ENCODE results near the gene FAM174B.
"Not testable (repeated sequence)": the region's sequence is repeated elsewhere in the genome, so short reads cannot be mapped to it uniquely, and the experiment has no call there.

The FAM174B gene

GRCh38 chr15:92617549-92618520 is 37.7 kb downstream of the FAM174B start:
- DNase-seq (ENCODE audit: low read depth), result no peak

- no peak for DNase-seq (ENCODE audit: low read depth)
Observed at GRCh38 chr15:92616621-92617548, 38.7 kb downstream of the FAM174B start.

- no peak for DNase-seq (ENCODE audit: low read depth)
Observed at GRCh38 chr15:92614791-92615785, 40.5 kb downstream of the FAM174B start.

DNA sequence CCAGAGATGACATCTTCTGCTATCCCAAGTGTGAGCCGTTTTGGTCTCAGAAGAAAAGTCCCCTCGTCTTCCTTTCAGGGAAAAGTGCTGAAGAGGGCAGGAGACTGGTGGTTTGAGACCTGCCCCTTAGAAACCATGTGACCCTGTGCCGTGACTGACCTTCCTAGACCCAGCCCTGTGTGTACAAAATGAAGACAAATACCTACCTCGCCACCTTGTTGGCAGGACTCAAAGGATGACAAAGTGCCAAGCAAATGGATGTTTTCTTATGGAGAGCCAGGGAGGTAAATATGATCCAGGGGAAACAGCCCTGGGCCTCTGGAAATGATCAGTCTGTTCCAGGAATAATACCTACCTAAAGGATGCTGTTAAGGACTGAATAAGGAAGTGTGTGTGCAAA is 41.3 kb downstream of the FAM174B start:
- DNase-seq (ENCODE audit: low read depth), result no peak

DNA sequence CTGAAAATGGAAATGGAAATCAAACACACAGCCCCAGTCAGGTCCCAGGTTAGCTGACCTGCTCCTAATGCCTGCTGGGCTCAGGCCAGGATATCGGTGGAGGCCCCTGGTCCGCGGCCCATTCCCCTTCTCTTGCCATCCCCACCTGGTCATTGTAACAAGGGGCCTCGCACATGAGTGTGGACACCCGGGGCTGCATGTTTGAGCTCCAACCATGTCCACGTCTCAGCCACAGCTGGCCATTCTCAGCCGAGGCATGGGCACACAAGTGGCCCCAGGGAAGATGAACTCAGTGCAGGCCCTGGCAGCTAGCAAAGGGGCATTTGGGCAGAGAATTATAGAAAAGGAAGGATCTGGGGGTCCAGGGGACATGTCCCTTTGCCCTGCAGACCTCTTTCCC is 41.7 kb downstream of the FAM174B start:
- DNase-seq (ENCODE audit: low read depth), result no peak

DNA sequence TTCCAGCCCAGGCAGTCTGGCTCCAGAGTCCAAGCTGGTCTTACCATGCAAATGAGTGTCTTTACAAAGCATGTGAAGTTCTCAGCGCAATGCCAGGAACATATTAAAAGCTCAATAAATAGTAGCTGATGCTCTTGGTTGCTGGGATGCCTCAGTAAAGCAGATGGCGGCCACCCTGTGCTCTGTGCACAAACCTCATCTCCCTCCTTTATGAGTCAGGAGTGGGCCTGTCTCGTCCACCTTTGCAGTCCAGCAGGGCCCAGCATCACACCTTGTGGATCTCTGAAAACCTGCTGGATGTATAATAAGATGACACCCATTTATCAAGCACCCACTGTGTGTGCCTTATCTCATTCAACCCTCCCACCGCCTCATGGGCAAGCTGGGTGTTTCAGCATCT is 42.7 kb downstream of the FAM174B start:
- no peak for DNase-seq (ENCODE audit: low read depth)

GRCh38 chr15:92611995-92612745 is 43.4 kb downstream of the FAM174B start:
- no peak for DNase-seq (ENCODE audit: low read depth)

GRCh38 chr15:92611150-92611549 is 44.4 kb downstream of the FAM174B start:
- no peak for DNase-seq (ENCODE audit: low read depth)

- DNase-seq (ENCODE audit: low read depth), result no peak
Observed at GRCh38 chr15:92610101-92610520, 45.5 kb downstream of the FAM174B start.

GRCh38 chr15:92608866-92609700 is 46.5 kb downstream of the FAM174B start:
- DNase-seq (ENCODE audit: low read depth), result no peak

GRCh38 chr15:92606836-92607150 is 48.8 kb downstream of the FAM174B start:
- not testable (repeated sequence) for DNase-seq (ENCODE audit: low read depth)

DNA sequence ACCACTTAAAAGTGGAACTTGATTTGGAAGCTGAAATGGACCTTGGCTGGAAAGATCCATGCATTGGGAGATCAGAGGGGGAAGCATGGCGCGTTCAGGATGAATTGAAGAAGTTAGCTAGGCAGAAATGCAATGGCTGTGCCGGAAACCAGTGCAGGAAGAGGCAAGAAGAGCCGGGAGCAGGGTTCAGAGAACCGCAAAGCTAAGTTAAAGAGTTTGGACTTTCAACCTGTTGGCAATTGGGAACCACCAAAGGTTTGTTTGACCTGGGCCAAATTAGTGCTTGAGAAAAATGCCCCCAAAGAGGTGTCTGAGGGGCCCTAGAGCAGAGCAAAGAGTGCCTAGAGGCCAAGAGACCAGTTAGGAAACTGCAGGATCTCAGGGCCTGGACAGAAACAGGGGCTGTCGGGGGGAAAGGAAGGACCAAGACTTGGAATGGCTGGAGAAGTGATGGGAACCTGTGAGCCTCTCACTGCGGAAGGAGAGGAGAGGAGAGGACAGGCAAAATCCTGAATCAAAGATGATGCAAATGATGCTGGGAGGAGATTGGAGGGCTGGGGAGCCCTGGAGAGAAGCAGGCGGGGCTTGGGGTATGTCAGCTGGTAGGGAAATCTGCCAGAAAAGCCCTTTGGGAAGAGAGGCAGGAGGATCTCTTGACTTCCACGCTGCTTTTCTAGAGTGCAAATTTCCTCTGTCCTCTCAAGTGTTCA is 49.3 kb downstream of the FAM174B start:
- no peak for DNase-seq (ENCODE audit: low read depth)

DNA sequence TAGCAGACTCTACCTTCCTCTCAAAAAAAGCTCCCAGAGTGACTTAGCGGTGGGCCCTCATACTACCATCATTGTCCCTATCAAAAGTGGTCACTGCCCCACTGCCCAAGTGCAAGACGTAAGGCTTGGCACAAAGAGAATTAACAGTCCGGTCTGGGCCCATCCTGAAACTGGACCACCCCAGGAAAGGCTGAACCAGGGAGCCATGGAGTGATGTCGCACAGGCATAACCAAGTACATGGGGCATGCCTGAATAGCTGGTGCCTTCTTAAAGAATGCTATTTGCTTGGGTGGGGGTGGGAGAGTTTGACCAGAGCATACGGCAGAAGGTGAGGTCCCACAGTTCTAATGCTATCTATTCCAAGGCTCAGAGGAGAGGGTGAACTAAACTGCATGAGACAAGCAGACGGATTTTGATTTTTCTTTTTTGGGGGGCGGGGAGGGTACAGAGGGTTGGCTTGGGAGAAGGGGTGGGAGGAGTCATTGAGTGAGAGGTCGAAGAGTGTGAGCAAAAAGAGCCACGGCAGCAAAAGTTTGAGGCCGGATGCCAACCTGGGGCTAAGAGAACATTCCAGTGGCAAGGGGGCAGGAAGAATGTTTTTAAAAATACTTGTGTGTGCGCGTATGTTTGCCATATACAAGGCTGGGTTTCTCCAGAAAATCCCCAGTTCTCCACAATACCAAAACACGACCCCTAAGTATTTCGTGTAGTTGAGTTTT is 50.2 kb downstream of the FAM174B start:
- no peak for DNase-seq (ENCODE audit: low read depth)

GRCh38 chr15:92603743-92604470 is 51.7 kb downstream of the FAM174B start:
- no peak for DNase-seq (ENCODE audit: low read depth)

DNA sequence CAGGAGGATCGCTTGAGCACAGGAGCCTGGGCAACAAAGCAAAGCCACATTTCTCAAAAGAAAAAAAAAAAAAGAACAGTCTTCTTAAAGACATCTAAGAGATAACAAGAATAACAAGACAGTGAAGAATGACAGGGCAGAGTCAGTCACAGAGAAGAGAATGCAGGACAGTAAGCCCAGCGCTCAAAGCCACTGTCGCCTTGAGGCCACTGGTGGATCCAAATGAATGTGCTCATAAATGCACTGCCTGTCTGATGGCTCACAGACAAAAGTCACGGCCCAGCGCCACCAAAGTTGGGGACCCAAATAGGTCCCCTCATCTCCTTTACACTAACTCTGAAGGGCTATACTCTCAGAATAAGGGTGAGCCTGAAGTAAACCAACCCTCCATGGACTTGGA is 52.3 kb downstream of the FAM174B start:
- DNase-seq (ENCODE audit: low read depth), result no peak

GRCh38 chr15:92602267-92602593 is 53.3 kb downstream of the FAM174B start:
- DNase-seq (ENCODE audit: low read depth), result no peak

- DNase-seq (ENCODE audit: low read depth), result no peak
Observed at GRCh38 chr15:92601592-92602266, 53.8 kb downstream of the FAM174B start.

GRCh38 chr15:92600856-92601255 is 54.7 kb downstream of the FAM174B start:
- DNase-seq (ENCODE audit: low read depth), result no peak
